ENCODE measurements around the gene SPIRE1. TPM values are rescaled to one million over a fixed set of nuclear protein-coding genes. Genes with fewer than 3 reads are reported as not detected.
A peak's percentile ranks its signal among the peaks of the same experiment; 100 is the strongest.

SPIRE1 gene
- total and polyA plus RNA-seq, 8 donors, result 3.1 to 24.4 (median 8.4) TPM

GRCh38 chr18:12432881-12433280 is 225.0 kb downstream of the SPIRE1 start:
- H3K4me3 ChIP-seq, result no peak overlapping the region
- DNase-seq, result no peak
- H3K27ac ChIP-seq, result no peak overlapping the region
- intact Hi-C loops (cut with DNase I; ENCODE audit: low total_unique reads), result no loop called here
- no peaks in the 10 kb centered on the region for H3K9me3 ChIP-seq
- H3K4me1 ChIP-seq, result no peaks in the 10 kb centered on the region
- H3K36me3 ChIP-seq, result peaks cover 0 to 65% (median 44%) of the 10 kb centered on the region in 4 donors
- 95 to 98% (median 97%) methylated on average over 27 to 31 of the region's 31 CpGs for WGBS, 5 donors
- no peak for TF ChIP-seq POLR2AphosphoS5 (IDR thresholded peaks at IDR 0.05)
- no peak for TF ChIP-seq POLR2A (IDR thresholded peaks at IDR 0.05)
- no peak for TF ChIP-seq EP300 (IDR thresholded peaks at IDR 0.05)
- no peak for TF ChIP-seq CTCF (IDR thresholded peaks at IDR 0.05)
- no peaks in the 10 kb centered on the region for H3K27me3 ChIP-seq

GRCh38 chr18:12432196-12432595 is 225.7 kb downstream of the SPIRE1 start:
- WGBS, 5 donors, result 95 to 98% (median 97%) methylated on average over 22 of the region's 22 CpGs
- no peak for DNase-seq
- Histone ChIP-seq H3K27ac (no peak overlapping the region), H3K9me3 (no peaks in the 10 kb centered on the region), H3K27me3 (no peaks in the 10 kb centered on the region), H3K4me3 (no peak overlapping the region), H3K36me3 (peaks cover 0 to 68% (median 48%) of the 10 kb centered on the region in 4 donors), H3K4me1 (no peaks in the 10 kb centered on the region)
- no peak for TF ChIP-seq EP300 (IDR thresholded peaks at IDR 0.05)
- TF ChIP-seq CTCF (IDR thresholded peaks at IDR 0.05), result no peak
- no peak for TF ChIP-seq POLR2AphosphoS5 (IDR thresholded peaks at IDR 0.05)
- TF ChIP-seq POLR2A (IDR thresholded peaks at IDR 0.05), result no peak
- intact Hi-C loops (cut with DNase I; ENCODE audit: low total_unique reads), result no loop called here

- no peaks in the 10 kb centered on the region for H3K27me3 ChIP-seq
- no peak overlapping the region for H3K27ac ChIP-seq
- WGBS, 5 donors, result 95 to 100% (median 98%) methylated on average over 6 to 16 of the region's 16 CpGs
Observed at GRCh38 chr18:12431561-12431960, 226.3 kb downstream of the SPIRE1 start.

GRCh38 chr18:12430137-12430990 is 227.5 kb downstream of the SPIRE1 start:
- H3K36me3 ChIP-seq, result peaks cover 0 to 75% (median 52%) of the 10 kb centered on the region in 4 donors
- intact Hi-C loops (cut with DNase I; ENCODE audit: low total_unique reads), result no loop called here
- no peaks in the 10 kb centered on the region for H3K27me3 ChIP-seq
- H3K9me3 ChIP-seq, result no peaks in the 10 kb centered on the region
- H3K4me1 ChIP-seq, result no peaks in the 10 kb centered on the region
- 81 to 95% (median 92%) methylated on average over 8 of the region's 8 CpGs for WGBS, 5 donors
- TF ChIP-seq POLR2A (IDR thresholded peaks at IDR 0.05) (no peak), EP300 (IDR thresholded peaks at IDR 0.05) (no peak), CTCF (IDR thresholded peaks at IDR 0.05) (peak in 1 of 7 experiments; percentile 6), POLR2AphosphoS5 (IDR thresholded peaks at IDR 0.05) (no peak)
- H3K27ac ChIP-seq, result no peak overlapping the region
- DNase-seq, result no peak
- H3K4me3 ChIP-seq, result no peak overlapping the region

More at GRCh38 chr18:12431561-12431960, 226.3 kb downstream of the SPIRE1 start:
- intact Hi-C loops (cut with DNase I; ENCODE audit: low total_unique reads), result no loop called here
- H3K9me3 ChIP-seq, result no peaks in the 10 kb centered on the region
- H3K4me3 ChIP-seq, result no peak overlapping the region
- no peaks in the 10 kb centered on the region for H3K4me1 ChIP-seq
- no peak for TF ChIP-seq EP300 (IDR thresholded peaks at IDR 0.05)
- no peak for TF ChIP-seq POLR2A (IDR thresholded peaks at IDR 0.05)
- TF ChIP-seq CTCF (IDR thresholded peaks at IDR 0.05), result no peak
- TF ChIP-seq POLR2AphosphoS5 (IDR thresholded peaks at IDR 0.05), result no peak
- DNase-seq, result no peak
- H3K36me3 ChIP-seq, result peaks cover 0 to 75% (median 51%) of the 10 kb centered on the region in 4 donors

All from stomach (tissue), 9 donors.